Measurements from ENCODE around the gene CNIH4.
"Not testable (repeated sequence)": the region's sequence is repeated elsewhere in the genome, so short reads cannot be mapped to it uniquely, and the experiment has no call there.

Gene CNIH4

GRCh38 chr1:224402472-224403036 is 45.9 kb downstream of the CNIH4 start:
- DNase-seq (ENCODE audit: low spot score), result no peak

DNA sequence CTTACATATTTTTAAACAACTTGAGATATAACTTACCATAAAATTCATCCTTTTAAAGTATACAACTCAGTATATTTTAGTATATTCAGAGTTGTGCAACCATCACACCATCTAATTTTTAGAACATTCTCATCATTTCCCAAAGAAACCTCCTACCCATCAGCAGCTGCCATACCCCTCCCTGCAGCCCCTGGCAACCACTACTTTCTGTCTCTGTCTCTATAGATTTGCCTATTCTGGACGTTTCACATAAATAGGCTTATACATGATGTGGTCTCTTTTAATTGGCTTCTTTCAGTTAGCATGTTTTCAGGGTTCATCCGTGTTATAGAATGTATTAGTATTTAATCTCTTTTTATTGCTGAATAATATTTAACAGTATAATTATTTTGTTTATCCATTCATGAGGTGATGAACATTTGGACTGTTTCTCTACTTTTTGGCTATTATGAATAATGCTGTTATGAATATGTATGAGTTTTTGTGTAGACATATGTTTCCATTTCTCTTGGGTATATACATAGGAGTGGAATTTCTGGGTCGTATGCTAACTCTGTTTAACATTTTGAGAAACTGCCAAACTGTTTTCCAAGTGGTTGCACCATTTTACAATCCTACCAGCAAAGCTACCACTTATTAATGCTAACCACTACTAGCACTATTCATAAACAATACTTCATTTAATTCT is 48.4 kb downstream of the CNIH4 start:
- DNase-seq (ENCODE audit: low spot score), result no peak

DNA sequence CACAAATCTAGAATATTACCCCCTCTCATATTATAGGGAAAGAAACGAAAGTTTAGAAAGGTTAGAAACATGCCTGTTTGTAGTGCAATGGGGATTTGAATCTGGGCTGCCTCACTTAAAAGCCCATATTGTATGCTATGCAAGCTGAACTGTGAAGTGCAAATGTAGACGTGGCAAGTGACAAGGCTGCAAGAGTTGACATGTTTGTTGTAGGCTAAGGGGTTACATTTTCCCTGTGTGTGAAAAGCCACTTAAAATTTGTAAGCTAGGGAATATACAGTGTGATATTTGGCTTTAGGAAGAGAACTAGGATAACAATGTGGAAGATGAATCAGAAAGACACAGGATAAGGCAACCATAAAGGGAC is 48.9 kb downstream of the CNIH4 start:
- no peak for DNase-seq (ENCODE audit: low spot score)

DNA sequence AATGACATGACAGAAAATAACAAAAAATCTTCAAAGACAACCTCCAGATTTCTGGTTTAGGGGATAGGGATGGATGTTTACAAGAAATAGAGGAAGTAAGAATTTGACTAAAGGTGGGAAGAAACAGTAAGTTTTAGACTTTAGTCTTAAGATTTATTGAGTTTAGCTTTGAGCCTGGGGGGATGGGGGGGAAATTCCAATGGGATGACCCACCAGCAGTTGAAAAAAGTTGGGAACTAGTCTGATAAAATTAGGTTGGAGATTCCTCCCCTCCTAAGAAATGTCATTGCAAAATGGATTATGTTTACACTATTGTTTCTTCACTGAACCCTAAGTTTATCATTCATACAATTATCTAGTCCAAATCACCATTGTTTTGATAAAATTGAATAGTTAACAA is 49.5 kb downstream of the CNIH4 start:
- no peak for DNase-seq (ENCODE audit: low spot score)

- no peak for DNase-seq (ENCODE audit: low spot score)
Measured at GRCh38 chr1:224407571-224408293, 51.1 kb downstream of the CNIH4 start.

DNA sequence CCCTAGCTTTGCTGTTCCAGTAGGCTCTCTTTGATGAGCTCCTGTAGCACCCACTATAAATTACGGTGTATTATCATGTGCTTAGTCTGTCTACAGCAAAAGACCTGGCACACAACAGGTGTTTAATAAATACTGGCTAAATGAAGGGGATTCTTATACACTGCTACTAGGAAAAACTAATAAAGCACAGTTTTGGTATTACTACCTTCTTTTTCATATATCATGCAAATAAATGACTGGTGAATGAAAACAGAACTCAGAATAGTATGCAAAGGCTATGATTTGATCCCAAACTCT is 51.6 kb downstream of the CNIH4 start:
- no peak for DNase-seq (ENCODE audit: low spot score)

GRCh38 chr1:224411766-224412165 is 55.1 kb downstream of the CNIH4 start:
- no peak for DNase-seq (ENCODE audit: low spot score)

- DNase-seq (ENCODE audit: low spot score), result no peak
Measured at GRCh38 chr1:224420106-224420505, 63.4 kb downstream of the CNIH4 start.

- DNase-seq (ENCODE audit: low spot score), result no peak
Measured at GRCh38 chr1:224425279-224425884, 68.7 kb downstream of the CNIH4 start.

- not testable (repeated sequence) for DNase-seq (ENCODE audit: low spot score)
Measured at GRCh38 chr1:224426869-224427268, 70.2 kb downstream of the CNIH4 start.

GRCh38 chr1:224427346-224427745 is 70.7 kb downstream of the CNIH4 start:
- DNase-seq (ENCODE audit: low spot score), result no peak

DNA sequence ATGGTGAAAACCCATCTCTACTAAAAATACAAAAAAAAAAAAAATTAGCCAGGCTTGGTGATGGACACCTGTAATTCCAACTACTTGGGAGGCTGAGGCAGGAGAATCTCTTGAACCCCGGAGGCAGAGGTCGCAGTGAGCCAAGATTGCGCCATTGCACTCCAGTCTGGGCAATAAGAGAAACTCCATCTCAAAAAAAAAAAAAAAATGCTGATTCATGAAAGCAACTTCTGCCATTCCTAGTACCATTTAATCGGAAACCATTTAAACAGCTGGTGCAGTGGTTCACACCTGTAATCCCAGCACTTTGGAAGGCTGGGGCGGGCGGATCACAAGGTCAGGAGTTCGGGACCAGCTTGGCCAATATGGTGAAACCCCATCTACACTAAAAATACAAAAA is 72.0 kb downstream of the CNIH4 start:
- DNase-seq (ENCODE audit: low spot score), result not testable (repeated sequence)
